ENCODE data around the gene CRTAC1. TPM values are rescaled to one million over a fixed set of nuclear protein-coding genes. Genes with fewer than 3 reads are reported as not detected.

Gene CRTAC1
- total and polyA plus RNA-seq, 11 donors = 0.38 to 8.6 (median 1.7) TPM

DNA sequence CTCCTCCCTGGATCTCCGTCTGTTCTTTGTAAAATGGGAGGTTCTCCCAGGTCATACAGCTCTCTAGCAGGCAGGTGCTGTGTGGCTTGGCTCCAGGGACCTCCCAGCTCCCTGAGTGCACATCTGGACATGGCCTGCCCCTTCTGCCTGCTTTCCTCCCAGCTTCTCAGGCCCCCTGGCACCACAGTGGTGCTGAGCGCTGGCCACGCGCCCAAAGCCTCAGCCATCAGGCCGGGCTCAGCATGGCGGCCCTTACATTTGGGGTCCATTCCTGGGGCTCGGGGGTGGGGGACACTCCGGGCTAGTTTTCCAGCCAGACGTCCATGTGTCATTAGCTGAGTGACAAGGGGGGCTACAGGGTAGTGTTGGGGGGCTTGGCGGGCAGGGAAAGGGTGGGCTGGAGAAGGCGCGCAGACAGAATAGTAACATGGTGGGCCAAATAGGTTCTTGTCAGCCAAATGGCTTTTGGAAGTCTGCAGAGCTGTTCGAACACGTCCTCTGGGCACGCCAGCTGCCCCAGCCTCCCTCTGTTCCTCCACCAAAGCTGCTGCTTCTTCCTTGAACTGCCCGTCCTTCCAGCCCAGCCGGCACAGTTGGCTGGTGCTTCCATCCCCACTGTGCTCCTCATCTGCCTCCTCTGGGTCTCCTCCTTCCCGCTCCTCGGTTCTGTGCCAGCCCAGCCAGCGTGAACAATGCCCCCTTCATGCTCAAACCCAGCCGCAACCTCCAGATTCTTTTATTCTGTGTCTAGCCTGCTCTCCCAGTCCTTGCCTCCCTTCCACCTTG lies 114.9 kb downstream of the CRTAC1 start:
- Histone ChIP-seq H3K4me1 (peaks cover 0 to 21% (median 6%) of the 10 kb centered on the region in 12 donors), H3K36me3 (no peaks in the 10 kb centered on the region), H3K27me3 (no peaks in the 10 kb centered on the region), H3K27ac (no peak overlapping the region), H3K9me3 (no peaks in the 10 kb centered on the region), H3K4me3 (no peak overlapping the region)
- ATAC-seq = peak in 1 of 4 donors; percentile 3
- DNase-seq = peak in 1 of 5 donors; percentile 18
- intact Hi-C loops (cut with DNase I) = loop anchor here in 6 of 10 donors (1.0 to 5.0 kb wide), 6 partner anchors 112 to 392 kb away; no protein-coding TSS in a partner anchor
- 79 to 82% (median 79%) methylated on average over 19 to 21 of the region's 21 CpGs for WGBS, 4 donors
- TF ChIP-seq CTCF (IDR thresholded peaks at IDR 0.05) = no peak
- no peak for TF ChIP-seq POLR2A (IDR thresholded peaks at IDR 0.05)

- Histone ChIP-seq H3K9me3 (no peaks in the 10 kb centered on the region), H3K4me3 (no peak overlapping the region), H3K4me1 (peaks cover 0 to 21% (median 6%) of the 10 kb centered on the region in 12 donors), H3K27ac (no peak overlapping the region), H3K27me3 (no peaks in the 10 kb centered on the region), H3K36me3 (no peaks in the 10 kb centered on the region)
- TF ChIP-seq POLR2A (IDR thresholded peaks at IDR 0.05) (no peak), CTCF (IDR thresholded peaks at IDR 0.05) (peak; percentile 82 to 94 (median 88))
- intact Hi-C loops (cut with DNase I) = loop anchor here (1.0 to 5.0 kb wide), 8 partner anchors 112 to 397 kb away; no protein-coding TSS in a partner anchor
- DNase-seq (peak; percentile 66 to 87 (median 74)), ATAC-seq (peak; percentile 79 to 90 (median 83))
- 0 to 6% (median 5%) methylated on average over 5 to 11 of the region's 11 CpGs for WGBS, 4 donors
These were observed 115.6 kb downstream of the CRTAC1 start for GRCh38 chr10:97914837-97915211.

DNA sequence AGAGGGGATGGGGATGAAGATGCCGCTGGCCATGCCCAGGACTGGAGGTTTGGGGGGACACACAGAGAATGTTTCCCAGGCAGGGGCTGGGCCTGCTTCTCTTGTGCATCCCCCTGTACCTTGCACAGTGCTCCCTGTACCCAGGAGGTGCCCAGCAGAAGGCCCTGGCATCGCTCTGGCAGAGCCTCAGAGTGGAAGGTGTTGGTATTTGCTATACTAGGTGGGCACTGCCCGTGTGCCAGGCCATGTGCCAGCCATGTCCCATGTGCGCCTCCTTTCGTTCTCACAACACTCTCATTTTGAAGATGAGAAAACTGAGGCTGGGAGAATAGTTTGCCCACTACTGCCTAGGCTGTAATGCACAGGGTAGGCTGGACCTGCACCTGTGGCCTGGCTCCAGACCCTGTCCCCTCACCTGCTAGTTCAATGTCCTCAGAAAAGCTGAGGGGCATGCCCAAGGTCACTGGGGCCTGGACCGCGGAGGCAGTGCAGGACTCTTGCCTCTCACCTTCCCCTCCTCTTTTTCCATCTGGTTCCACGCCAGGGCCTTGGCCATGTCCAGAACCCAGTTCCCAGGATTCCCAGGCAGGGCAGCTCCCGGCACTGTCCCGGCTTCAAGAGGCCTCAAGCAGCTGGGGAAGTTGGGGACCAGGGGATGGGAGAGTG lies 116.1 kb downstream of the CRTAC1 start:
- no peaks in the 10 kb centered on the region for H3K27me3 ChIP-seq

More for the DNA sequence above, 116.1 kb downstream of the CRTAC1 start:
- Histone ChIP-seq H3K36me3 (no peaks in the 10 kb centered on the region), H3K27ac (no peak overlapping the region), H3K9me3 (no peaks in the 10 kb centered on the region), H3K4me3 (no peak overlapping the region), H3K4me1 (peaks cover 0 to 21% (median 6%) of the 10 kb centered on the region in 12 donors)
- TF ChIP-seq CTCF (IDR thresholded peaks at IDR 0.05) = no peak
- no peak for TF ChIP-seq POLR2A (IDR thresholded peaks at IDR 0.05)
- intact Hi-C loops (cut with DNase I) = loop anchor here in 8 of 10 donors (1.0 to 5.0 kb wide), 6 partner anchors 113 to 398 kb away; no protein-coding TSS in a partner anchor
- 44 to 50% (median 47%) methylated on average over 10 of the region's 10 CpGs for WGBS, 4 donors
- ATAC-seq (peak; percentile 2 to 37 (median 11)), DNase-seq (peak in 1 of 5 donors; percentile 17)

Data from heart left ventricle (tissue), 16 donors.